Cerebellar nuclear complex (tissue), 1 donor: Measurements from ENCODE around the gene BCAS3.
"Not testable (repeated sequence)": the region's sequence is repeated elsewhere in the genome, so short reads cannot be mapped to it uniquely, and the experiment has no call there.

ENCODE experiments used
- DNase-seq, 2 experiments: peaks; one replicate each; lab custom pipeline; 2025; lab: John Stamatoyannopoulos, UW

BCAS3 gene

DNA sequence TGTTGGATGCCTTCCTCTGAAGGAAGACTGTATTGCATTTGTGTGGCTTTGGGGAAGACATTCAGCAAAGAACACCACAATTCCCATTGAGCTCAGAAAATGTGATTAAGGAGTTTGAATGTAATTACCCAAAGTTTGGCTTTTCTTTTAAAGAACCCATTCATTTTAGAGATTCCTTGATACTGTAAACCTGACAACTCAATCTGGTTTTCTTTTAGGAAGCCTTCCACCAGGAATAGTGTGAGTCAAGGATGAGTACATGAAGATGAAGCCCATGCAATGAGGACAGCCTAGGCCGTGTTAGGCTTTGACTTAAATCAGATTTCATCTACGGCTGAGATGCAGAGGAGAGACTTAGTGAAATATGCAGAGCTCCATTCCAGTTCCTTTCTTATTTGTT, 450.3 kb downstream of the BCAS3 start:
- no peak for DNase-seq

GRCh38 chr17:61128661-61129115, 451.0 kb downstream of the BCAS3 start:
- DNase-seq = no peak

- DNase-seq = no peak
These were observed 451.9 kb downstream of the BCAS3 start for GRCh38 chr17:61129267-61130254.

GRCh38 chr17:61130330-61130729, 452.7 kb downstream of the BCAS3 start:
- DNase-seq = no peak

- no peak for DNase-seq
These were observed 453.9 kb downstream of the BCAS3 start for GRCh38 chr17:61131585-61131984.

DNA sequence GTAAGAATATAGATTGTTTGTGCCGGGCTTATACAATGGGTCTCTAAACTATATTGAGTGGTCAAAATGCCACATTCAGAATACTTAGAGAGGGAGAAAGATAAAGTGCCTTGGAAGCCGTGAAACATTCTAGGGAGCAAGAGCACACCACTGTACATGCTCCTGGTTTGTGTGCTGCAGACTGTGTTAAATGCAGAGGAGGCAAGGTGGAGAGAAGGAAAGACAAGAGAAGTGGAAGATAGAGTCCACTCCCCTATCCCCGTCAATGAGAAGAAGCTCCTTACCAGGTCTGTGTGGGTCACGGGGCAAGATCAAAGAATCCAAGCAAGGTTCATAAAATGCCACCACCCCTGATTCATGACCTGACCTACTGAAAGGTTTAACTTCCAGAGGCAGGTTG, 454.9 kb downstream of the BCAS3 start:
- DNase-seq = no peak

GRCh38 chr17:61133853-61134252, 456.2 kb downstream of the BCAS3 start:
- no peak for DNase-seq

DNA sequence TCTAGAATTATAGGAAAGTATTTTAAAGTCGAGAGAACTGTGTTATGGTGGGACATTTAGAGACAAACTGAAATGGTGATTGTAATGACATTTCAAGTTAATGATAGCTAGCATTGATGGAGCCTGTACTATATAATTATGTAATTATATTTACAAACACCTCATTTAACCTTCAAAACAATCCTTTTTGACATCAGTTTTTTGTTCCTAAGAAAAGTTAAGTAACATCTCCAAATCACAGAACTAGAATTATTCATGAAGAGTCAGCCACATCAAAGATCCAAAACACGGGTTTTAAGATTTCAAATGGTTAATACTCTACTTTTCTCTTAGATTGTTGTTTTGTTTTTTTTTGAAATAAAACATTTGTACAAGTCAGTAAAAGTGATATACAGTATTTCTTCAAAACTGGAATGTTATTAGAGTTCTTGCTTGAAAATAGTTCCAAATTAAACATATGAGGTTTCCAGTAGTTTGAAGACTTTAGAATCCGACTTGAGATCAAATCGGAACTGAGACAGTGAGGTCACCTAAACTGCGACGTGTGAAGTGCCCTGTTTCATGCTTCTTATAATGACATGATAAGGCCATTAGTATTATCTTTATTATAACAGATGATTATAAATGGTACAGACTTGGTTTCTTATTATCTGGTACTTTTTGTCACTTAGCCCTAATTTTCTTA, 457.0 kb downstream of the BCAS3 start:
- DNase-seq = no peak

- DNase-seq = no peak
These were observed 458.1 kb downstream of the BCAS3 start for GRCh38 chr17:61135782-61136181.

GRCh38 chr17:61136296-61136695, 458.6 kb downstream of the BCAS3 start:
- DNase-seq = no peak

DNA sequence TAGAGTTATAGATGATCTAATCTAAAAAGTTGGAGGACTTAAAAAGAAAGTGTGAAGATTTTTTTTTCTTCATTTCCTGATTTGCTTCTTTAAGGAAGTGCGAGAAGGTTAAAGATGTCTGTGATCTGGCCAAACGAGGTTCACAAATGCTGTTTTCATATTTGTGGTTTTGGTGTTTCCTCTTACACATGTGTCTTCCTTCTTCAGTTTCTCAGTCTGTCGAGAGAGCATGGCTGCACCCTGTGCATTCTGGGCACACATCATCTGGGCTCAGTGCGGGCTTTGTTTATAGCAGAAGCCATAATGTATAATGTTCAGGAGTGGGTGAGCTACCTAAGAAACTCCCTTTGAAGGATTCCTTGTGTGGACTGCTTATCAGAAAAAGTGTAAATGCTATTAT, 461.6 kb downstream of the BCAS3 start:
- DNase-seq = no peak

DNA sequence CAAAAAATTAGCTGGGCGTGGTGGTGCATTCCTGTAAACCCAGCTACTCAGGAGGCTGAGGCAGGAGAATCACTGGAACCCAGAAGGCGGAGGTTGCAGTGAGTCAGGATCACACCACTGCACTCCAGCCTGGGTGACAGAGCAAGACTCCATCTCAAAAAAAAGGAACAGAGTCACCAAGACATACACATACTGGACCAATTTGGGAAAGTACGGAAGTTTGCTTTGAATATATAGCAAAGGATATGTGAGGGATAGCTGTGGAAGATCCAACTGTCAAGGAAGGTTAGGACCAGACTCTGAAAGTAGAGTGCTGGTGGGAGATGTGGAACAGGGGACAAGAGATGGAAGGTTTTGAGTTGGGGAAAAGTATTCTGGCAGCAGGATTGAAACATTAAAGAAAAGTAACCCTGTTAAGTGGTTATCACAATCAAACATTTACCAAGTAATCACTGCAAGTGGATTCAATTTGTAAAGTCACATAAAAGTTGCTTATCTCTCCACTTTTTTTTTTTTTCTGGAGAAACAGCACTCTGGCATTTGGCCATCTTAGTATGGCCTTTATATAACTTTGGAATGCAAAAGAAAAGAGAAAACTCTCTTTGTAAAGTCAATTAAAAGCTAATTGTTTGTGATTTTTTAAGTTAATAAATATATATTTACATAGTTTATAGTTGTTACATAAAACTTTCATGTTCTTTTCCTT, 462.6 kb downstream of the BCAS3 start:
- DNase-seq = no peak

DNA sequence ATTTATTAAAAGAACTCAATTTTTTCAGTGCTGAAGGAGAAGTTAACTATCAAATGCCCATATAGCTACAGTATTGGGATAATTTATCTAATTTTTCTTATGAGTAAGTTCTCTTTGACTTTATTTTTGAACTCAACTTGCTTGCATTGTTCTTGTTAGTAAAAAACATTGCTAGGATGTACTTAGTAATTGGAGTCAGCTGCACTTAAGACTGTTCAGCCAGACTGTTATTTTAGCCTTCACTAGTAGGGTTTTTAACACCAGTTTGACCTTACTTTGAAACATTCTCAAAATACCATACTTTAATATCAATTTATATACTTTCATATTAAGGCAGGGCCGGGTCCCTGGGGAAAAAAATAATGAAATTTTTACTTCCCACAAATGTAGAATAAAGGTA, 465.4 kb downstream of the BCAS3 start:
- no peak for DNase-seq

DNA sequence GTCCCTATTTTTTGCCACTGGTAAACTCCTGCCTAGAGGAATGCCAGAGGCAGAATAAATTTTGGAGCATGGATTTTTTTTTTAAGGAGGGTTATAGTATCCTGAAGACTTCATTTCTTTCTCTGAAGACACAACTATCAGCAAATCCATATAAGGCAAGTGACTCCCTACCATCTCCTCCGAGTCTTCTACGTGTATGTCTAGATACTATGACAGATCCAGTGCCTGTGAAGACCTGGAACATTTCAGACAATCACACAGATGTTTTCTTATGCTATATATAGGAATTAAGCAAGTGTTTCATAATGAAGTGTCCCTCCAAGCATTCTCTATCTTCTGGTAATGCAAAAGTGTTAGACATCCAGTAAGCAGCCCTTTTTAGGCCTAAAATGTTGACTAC, 466.5 kb downstream of the BCAS3 start:
- DNase-seq = no peak

DNA sequence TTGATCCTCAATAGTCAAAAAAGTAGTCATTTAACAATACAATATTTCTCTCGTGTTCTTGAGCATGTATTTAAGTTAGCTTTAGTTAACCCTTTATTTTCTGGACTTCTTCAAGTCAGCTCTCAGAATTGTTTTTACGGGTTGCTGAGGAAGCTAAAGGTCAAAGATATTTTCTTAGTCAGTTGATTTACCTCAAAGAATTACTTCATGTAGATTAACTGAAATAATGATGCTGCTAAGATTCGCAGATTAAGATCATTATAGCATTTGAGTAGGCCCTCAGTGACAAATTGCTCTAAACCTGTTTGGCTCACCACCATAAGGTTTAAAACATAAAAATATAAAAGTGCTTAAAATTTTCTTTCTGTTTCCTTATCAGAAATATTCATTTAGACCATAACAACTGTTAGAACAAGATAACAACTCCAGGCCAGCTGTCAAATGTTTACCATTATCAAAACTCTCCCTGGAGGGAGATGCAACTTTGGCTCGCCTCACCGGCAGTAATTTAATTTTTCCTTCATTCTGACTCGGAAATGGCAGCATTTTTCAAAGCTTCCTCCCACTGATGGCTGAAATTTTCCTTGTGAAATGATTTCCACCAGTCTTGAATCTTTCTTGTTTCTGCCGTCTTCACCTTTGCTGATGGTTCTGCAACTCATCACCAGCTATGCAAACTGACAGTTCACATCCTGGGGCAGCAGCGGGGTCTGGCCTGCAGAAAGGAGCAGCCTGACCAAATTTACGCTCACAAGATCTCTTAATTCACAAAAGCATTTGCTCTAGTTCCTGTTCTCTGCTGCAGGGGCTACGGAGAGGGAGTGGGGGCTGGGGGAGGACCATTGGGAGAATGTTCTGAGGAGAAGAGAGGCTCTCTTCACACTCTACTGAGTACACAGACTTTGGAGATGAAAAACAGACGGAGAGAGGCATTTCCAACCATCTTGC, 467.2 kb downstream of the BCAS3 start:
- DNase-seq = no peak

DNA sequence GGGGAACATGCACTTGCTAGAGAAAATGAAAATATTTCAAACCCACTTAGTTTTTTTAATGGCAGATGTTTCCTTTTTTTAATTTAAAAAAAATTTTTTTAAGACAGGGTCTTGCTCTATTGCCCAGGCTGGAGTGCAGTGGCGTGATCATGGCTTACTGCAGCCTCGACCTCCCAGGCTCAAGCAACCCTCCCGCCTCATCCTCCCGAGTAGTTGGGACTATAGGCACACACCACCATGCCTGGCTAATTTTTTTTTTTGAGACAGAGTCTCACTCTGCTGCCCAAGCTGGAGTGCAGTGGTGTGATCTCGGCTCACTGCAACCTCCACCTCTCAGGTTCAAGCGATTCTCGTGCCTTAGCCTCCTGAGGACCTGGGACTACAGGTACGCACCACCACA, 469.2 kb downstream of the BCAS3 start:
- not testable (repeated sequence) for DNase-seq

DNA sequence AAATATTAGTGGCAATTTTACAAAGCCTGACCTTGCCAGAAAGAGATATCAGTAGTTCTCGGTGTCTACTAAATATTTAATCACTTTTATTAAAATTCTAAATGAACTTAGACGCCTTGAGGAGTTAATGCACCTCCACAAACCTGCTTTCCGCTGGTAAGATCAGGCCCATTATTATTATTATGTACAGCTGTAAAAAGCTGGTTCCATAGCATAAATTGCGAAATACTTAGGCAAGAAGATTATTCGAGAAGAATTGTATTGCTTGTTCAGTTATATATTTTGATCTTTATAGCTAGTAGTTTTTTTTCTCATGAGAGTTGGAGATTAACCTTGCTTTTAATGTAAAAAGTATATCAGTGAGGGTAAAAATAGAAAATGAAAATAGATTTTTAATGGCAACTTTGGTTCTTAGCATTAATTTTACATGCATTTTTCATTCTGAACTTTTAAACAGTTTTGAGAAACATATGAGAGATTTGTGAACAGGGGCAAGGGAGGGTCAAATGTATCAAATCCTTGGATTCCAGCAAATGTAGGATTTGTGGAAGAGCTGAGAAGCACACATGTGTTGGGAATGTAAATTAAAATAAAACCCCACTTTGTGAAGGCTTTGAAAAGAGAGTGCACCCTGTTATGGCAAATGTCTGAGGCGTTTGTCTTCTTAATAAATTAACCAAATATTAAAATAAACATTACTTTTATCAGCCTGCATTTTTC, 471.6 kb downstream of the BCAS3 start:
- DNase-seq = no peak

DNA sequence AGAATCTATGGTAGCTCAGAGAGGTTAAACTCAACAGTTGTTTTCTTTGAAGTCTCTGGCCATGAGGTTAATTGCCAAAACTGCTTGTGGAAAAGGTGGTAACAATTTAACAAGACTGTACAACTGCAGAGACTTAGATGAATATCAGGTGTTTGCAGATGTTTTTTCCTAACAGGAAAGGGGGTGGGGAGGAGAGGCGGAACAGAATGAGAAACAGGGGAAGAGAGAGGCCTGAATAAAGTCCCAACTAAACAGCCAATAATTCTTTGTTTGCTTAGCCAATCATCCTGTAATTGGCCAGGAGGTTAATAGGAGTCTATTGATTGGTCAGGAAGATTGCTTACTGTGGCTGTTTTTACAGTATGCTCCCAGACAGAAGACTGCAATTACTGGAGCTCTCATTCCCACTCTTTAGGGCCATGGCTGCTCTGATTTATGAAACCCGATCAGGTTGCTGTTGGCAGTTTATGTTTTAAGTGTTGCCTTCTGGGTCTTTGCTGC, 472.3 kb downstream of the BCAS3 start:
- DNase-seq = no peak

DNA sequence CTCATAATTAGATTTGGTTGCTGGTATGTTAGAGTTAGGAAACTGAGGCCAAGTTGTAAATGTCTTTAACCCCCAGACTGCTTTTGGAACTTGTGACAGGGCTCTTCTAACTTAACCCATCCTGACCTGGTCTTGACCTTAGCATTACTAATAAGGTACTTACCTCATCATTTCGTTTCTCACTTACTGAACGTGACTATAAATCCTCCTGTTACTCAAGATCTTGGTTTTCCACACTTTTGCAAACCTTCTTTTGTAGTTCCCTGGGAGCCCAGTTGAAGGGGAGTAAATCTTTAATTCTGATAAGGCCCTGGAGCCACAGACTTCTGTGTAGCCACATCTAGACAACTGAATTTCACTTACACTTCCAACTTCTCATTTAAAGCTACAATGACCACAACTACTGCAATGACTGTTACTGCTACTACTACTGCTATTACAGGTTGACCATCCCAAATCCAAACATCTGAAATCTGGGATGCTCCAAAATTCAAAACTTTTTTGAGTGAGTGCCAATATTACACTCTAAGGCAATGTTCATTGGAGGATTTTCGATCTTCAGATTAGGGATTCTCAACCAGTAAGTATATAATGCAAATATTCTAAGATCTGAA, 473.1 kb downstream of the BCAS3 start:
- DNase-seq = no peak

GRCh38 chr17:61152898-61153297, 475.2 kb downstream of the BCAS3 start:
- DNase-seq = no peak
